RWPE2 (cell line): ENCODE measurements around the gene MCC.

Source experiments
- ATAC-seq: fragments of 200-7000 bp; cut with Tn5 transposase; 3 replicates; pipeline ENCODE4 v1.9.1; 2021; ENCODE audit warnings: low read depth
- DNase-seq: peaks from one replicate; pipeline ENCODE4 v3.0.0-alpha.2; 2020; ENCODE audit warnings: low spot score
- H3K27ac ChIP-seq: fragments of 450-650 bp; 2 replicates; pipeline ENCODE4 v1.5.1; 2017; ENCODE audit warnings: mild to moderate bottlenecking; ENCODE audit not compliant: poor library complexity, severe bottlenecking
- H3K27me3 ChIP-seq: fragments of 250-450 bp; sonication (Bioruptor Pico); 2 replicates; pipeline ENCODE4 v1.5.1; 2021; ENCODE audit warnings: mild to moderate bottlenecking, moderate library complexity; ENCODE audit not compliant: insufficient read depth, poor library complexity, severe bottlenecking
- H3K36me3 ChIP-seq: fragments of 250-450 bp; sonication (Bioruptor Pico); 2 replicates; pipeline ENCODE4 v1.5.1; 2020; ENCODE audit warnings: low read depth, mild to moderate bottlenecking, moderate library complexity
- H3K4me1 ChIP-seq: fragments of 250-450 bp; sonication (Bioruptor Pico); 2 replicates; pipeline ENCODE4 v1.5.1; 2021; ENCODE audit warnings: mild to moderate bottlenecking, moderate library complexity; ENCODE audit not compliant: insufficient read depth, poor library complexity, severe bottlenecking
- H3K4me3 ChIP-seq: fragments of 250-450 bp; sonication (Bioruptor Pico); 2 replicates; pipeline ENCODE4 v1.5.1; 2021; ENCODE audit warnings: mild to moderate bottlenecking, moderate library complexity; ENCODE audit not compliant: severe bottlenecking
- H3K9me3 ChIP-seq: fragments of 250-450 bp; sonication (Bioruptor Pico); 2 replicates; pipeline ENCODE4 v1.5.1; 2021; ENCODE audit warnings: mild to moderate bottlenecking, moderate library complexity; ENCODE audit not compliant: severe bottlenecking
- TF ChIP-seq, protein P1 (sequence below): fragments of 450-650 bp; IDR thresholded peaks from one replicate; pipeline ENCODE4 v1.5.1; 2017; ENCODE audit warnings: mild to moderate bottlenecking, moderate library complexity; ENCODE audit not compliant: poor library complexity, severe bottlenecking

The MCC gene

DNA sequence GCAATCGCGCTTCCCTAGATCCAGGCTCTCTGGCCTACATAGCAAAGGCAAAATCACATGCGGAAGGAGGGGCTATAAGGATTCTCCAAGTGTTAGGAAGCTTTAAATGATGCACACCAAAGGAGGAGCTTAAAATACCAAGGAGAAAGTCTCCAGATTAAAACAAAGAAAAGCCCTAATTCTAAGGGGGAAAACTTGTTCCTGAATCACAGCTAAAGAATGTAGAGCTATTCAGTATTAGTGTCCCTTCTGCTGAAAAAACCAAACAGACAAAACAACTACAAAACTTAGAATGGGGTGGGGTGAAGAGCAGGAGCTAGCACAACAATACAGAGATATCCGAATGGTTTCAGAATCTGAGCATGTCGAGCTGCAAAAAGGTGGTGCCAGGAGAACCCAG, 297.9 kb downstream of the MCC start:
- peaks cover 14% of the 10 kb centered on the region for H3K4me1 ChIP-seq
- DNase-seq, result no peak
- no peaks in the 10 kb centered on the region for H3K27me3 ChIP-seq
- ATAC-seq, result peak; percentile 78
- H3K4me3 ChIP-seq, result no peak overlapping the region
- H3K36me3 ChIP-seq, result peaks cover 4% of the 10 kb centered on the region; the same call in 1 of the 2 replicates
- peak overlapping the region; percentile 36 for H3K27ac ChIP-seq
- H3K9me3 ChIP-seq, result no peaks in the 10 kb centered on the region
- TF ChIP-seq, protein P1, sequence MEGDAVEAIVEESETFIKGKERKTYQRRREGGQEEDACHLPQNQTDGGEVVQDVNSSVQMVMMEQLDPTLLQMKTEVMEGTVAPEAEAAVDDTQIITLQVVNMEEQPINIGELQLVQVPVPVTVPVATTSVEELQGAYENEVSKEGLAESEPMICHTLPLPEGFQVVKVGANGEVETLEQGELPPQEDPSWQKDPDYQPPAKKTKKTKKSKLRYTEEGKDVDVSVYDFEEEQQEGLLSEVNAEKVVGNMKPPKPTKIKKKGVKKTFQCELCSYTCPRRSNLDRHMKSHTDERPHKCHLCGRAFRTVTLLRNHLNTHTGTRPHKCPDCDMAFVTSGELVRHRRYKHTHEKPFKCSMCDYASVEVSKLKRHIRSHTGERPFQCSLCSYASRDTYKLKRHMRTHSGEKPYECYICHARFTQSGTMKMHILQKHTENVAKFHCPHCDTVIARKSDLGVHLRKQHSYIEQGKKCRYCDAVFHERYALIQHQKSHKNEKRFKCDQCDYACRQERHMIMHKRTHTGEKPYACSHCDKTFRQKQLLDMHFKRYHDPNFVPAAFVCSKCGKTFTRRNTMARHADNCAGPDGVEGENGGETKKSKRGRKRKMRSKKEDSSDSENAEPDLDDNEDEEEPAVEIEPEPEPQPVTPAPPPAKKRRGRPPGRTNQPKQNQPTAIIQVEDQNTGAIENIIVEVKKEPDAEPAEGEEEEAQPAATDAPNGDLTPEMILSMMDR, result no peak

DNA sequence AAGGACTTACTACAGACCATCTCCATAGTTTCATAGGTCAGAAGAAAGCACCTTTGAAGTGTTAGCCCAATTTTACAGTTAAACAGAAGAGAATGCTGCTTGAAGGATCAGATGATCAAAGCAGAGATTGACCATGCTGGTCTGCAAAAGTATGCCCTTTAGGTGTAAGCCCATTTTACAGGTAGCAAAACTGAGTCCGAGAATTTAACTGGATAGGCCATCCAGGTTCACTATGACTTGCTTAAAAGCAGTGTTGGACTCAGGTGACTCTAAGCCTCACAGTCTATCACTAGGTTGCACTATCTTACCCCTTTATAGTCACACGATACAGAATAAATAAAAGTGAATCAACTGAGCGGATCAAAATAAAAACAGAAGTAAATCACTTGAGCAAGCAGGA, 299.0 kb downstream of the MCC start:
- TF ChIP-seq, protein P1, result no peak
- Histone ChIP-seq H3K4me1 (peaks cover 14% of the 10 kb centered on the region), H3K4me3 (no peak overlapping the region), H3K27me3 (no peaks in the 10 kb centered on the region), H3K36me3 (peaks cover 4% of the 10 kb centered on the region; the same call in 1 of the 2 replicates), H3K27ac (no peak overlapping the region), H3K9me3 (no peaks in the 10 kb centered on the region)
- ATAC-seq (no peak), DNase-seq (no peak)

DNA sequence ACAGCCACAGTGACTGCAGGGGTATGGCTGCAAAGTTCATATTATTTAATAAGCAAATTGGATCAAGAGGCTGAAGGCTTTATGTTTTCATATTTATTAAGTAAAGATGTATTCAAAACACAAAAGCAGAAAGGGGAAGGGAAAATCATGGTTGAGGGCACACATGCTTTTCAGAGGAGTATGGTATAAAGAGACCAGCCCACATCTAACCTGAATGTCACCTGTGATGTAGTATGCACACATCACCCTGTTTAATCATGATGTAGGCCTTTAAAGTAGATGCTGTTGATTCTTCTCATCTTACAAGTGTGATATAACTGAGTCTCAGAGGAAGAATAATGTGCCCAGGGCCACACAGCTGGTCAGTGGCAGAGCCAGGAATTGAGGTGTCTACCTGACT, 299.8 kb downstream of the MCC start:
- Histone ChIP-seq H3K27me3 (no peaks in the 10 kb centered on the region), H3K27ac (no peak overlapping the region)

DNA sequence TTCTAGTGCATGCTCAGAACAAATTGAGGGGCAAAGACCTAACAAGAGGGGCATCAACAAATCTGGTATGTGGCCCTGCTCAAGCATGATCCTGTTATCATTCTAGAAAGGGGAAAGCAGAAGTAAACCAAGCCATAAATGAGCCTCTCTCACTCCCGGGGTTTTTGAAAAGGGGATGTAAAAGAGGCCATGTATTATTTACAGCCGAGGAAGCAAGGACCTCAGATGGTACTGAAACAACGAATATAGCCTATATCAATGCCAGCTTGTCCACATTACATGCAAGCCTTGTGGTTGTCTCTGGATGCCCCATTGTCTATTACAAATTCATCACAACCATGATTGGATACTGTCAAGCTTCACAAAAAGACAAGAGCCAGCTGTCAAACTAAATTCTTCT, 300.3 kb downstream of the MCC start:
- Histone ChIP-seq H3K36me3 (peaks cover 4% of the 10 kb centered on the region; the same call in 1 of the 2 replicates), H3K4me1 (peaks cover 14% of the 10 kb centered on the region), H3K9me3 (no peaks in the 10 kb centered on the region), H3K27me3 (no peaks in the 10 kb centered on the region), H3K4me3 (no peak overlapping the region), H3K27ac (no peak overlapping the region)
- DNase-seq, result no peak
- TF ChIP-seq, protein P1, result no peak
- ATAC-seq, result no peak

More for the DNA sequence above, 299.8 kb downstream of the MCC start:
- Histone ChIP-seq H3K4me1 (peaks cover 14% of the 10 kb centered on the region), H3K9me3 (no peaks in the 10 kb centered on the region), H3K4me3 (no peak overlapping the region), H3K36me3 (peaks cover 4% of the 10 kb centered on the region; the same call in 1 of the 2 replicates)
- DNase-seq (no peak), ATAC-seq (no peak)
- TF ChIP-seq, protein P1, result no peak

DNA sequence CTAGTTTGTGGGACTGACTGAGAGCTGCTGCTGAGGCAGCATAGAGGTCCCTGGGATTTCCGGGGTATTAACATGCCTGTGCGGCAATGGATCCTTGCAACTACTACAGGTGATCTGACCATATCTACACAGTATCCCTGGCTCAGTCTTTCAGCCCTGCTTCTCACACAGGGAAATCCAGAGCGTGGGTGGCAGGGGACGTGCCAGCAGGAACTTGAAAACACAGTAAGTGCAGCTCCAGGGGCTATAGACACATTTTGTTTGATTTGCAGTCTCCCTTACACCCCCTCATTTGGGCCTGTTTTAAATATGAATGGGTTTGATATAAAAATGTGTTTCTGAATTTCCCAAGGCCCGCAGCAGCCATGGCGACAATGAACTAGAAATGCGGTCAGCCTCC, 302.2 kb downstream of the MCC start:
- Histone ChIP-seq H3K4me3 (no peak overlapping the region), H3K4me1 (peaks cover 11% of the 10 kb centered on the region), H3K36me3 (no peaks in the 10 kb centered on the region), H3K9me3 (no peaks in the 10 kb centered on the region), H3K27ac (no peak overlapping the region), H3K27me3 (no peaks in the 10 kb centered on the region)
- TF ChIP-seq, protein P1, result no peak
- ATAC-seq, result no peak
- DNase-seq, result no peak
